ENCODE measurements around the gene SLC30A1.

SLC30A1 gene

GRCh38 chr1:211538287-211538686, 40.7 kb downstream of the SLC30A1 start:
- Histone ChIP-seq H2AFZ (ENCODE audit: low read depth, low read length, severe bottlenecking) (no peak overlapping the region), H3K27me3 (ENCODE audit: low read length) (no peaks in the 10 kb centered on the region), H3K79me2 (ENCODE audit: insufficient read depth, low read length) (no peaks in the 10 kb centered on the region), H3K9me3 (ENCODE audit: insufficient read depth, low read length) (no peaks in the 10 kb centered on the region), H3F3A (ENCODE audit: insufficient read depth) (no peaks in the 10 kb centered on the region), H3K27ac (ENCODE audit: low read depth, low read length) (no peak overlapping the region), H3K36me3 (ENCODE audit: low read length) (no peaks in the 10 kb centered on the region), H3K4me3 (ENCODE audit: insufficient read depth, low read length, poor library complexity, severe bottlenecking) (no peak overlapping the region), H3K9me2 (replicated peaks; ENCODE audit: insufficient read depth, low read length) (no peaks in the 10 kb centered on the region), H4K20me1 (ENCODE audit: low read depth, low read length) (no peaks in the 10 kb centered on the region), H3K9ac (ENCODE audit: low read length) (no peak overlapping the region), H3K4me2 (ENCODE audit: low read depth, low read length, poor library complexity, severe bottlenecking) (no peak overlapping the region)
- no peak for TF ChIP-seq CTCF (IDR thresholded peaks at IDR 0.05; ENCODE audit: insufficient read depth, low read length, poor library complexity, severe bottlenecking)
- no peak for TF ChIP-seq EZH2phosphoT487 (conservative IDR thresholded peaks at IDR 0.05; ENCODE audit: low read length)

- H3K4me2 ChIP-seq (ENCODE audit: low read depth, low read length, poor library complexity, severe bottlenecking), result no peak overlapping the region
- no peak overlapping the region for H3K4me3 ChIP-seq (ENCODE audit: insufficient read depth, low read length, poor library complexity, severe bottlenecking)
- H3K9ac ChIP-seq (ENCODE audit: low read length), result no peak overlapping the region
- H3K27ac ChIP-seq (ENCODE audit: low read depth, low read length), result no peak overlapping the region
- no peaks in the 10 kb centered on the region for H3K79me2 ChIP-seq (ENCODE audit: insufficient read depth, low read length)
- no peak overlapping the region for H2AFZ ChIP-seq (ENCODE audit: low read depth, low read length, severe bottlenecking)
- TF ChIP-seq CTCF (IDR thresholded peaks at IDR 0.05; ENCODE audit: insufficient read depth, low read length, poor library complexity, severe bottlenecking) (no peak), EZH2phosphoT487 (conservative IDR thresholded peaks at IDR 0.05; ENCODE audit: low read length) (no peak)
- no peaks in the 10 kb centered on the region for H4K20me1 ChIP-seq (ENCODE audit: low read depth, low read length)
- no peaks in the 10 kb centered on the region for H3K9me2 ChIP-seq (replicated peaks; ENCODE audit: insufficient read depth, low read length)
- H3K27me3 ChIP-seq (ENCODE audit: low read length), result no peaks in the 10 kb centered on the region
- no peaks in the 10 kb centered on the region for H3K36me3 ChIP-seq (ENCODE audit: low read length)
- H3F3A ChIP-seq (ENCODE audit: insufficient read depth), result no peaks in the 10 kb centered on the region
- H3K9me3 ChIP-seq (ENCODE audit: insufficient read depth, low read length), result no peaks in the 10 kb centered on the region
Observed at GRCh38 chr1:211537253-211537652, 41.7 kb downstream of the SLC30A1 start.

- H3K36me3 ChIP-seq (ENCODE audit: low read length), result no peaks in the 10 kb centered on the region
- no peak overlapping the region for H2AFZ ChIP-seq (ENCODE audit: low read depth, low read length, severe bottlenecking)
- H4K20me1 ChIP-seq (ENCODE audit: low read depth, low read length), result no peaks in the 10 kb centered on the region
- no peaks in the 10 kb centered on the region for H3F3A ChIP-seq (ENCODE audit: insufficient read depth)
- no peaks in the 10 kb centered on the region for H3K79me2 ChIP-seq (ENCODE audit: insufficient read depth, low read length)
- no peaks in the 10 kb centered on the region for H3K9me3 ChIP-seq (ENCODE audit: insufficient read depth, low read length)
- H3K27me3 ChIP-seq (ENCODE audit: low read length), result no peaks in the 10 kb centered on the region
- H3K4me2 ChIP-seq (ENCODE audit: low read depth, low read length, poor library complexity, severe bottlenecking), result no peak overlapping the region
- H3K27ac ChIP-seq (ENCODE audit: low read depth, low read length), result no peak overlapping the region
- H3K9ac ChIP-seq (ENCODE audit: low read length), result no peak overlapping the region
- TF ChIP-seq CTCF (IDR thresholded peaks at IDR 0.05; ENCODE audit: insufficient read depth, low read length, poor library complexity, severe bottlenecking) (no peak), EZH2phosphoT487 (conservative IDR thresholded peaks at IDR 0.05; ENCODE audit: low read length) (no peak)
- no peak overlapping the region for H3K4me3 ChIP-seq (ENCODE audit: insufficient read depth, low read length, poor library complexity, severe bottlenecking)
- no peaks in the 10 kb centered on the region for H3K9me2 ChIP-seq (replicated peaks; ENCODE audit: insufficient read depth, low read length)
Observed at GRCh38 chr1:211536606-211537005, 42.4 kb downstream of the SLC30A1 start.

All from SU-DHL-6 (cell line).